Measurements from ENCODE around the gene TMEM132D.

DNA sequence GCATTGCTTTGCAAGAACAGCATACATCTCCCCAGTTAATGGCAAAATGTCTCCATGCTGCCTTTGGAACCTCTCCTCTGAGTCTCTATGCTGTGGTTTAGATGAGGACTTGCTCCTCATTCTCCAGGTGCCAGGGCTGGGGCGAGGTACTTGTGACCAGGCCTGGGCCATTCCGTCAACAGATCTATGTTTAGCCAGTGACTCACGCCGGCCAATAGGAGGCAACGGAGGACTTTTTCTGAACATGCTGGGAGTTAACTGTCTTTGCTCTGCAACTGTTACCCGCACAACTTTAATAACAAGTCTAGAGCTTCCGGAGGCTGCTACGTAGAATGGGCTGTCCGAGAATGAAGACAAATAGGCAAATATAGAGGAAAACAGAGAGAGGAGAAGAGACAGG is 836.3 kb downstream of the TMEM132D start:
- TF ChIP-seq EP300 (IDR thresholded peaks at IDR 0.05): no peak
- no peak for TF ChIP-seq CTCF (IDR thresholded peaks at IDR 0.05)
